M059J (cell line): Measurements from ENCODE around the gene SRGAP3. TPM values are rescaled to one million over a fixed set of nuclear protein-coding genes. Genes with fewer than 3 reads are reported as not detected.
A peak's percentile ranks its signal among the peaks of the same experiment; 100 is the strongest.

Experiments
- DNase-seq: peaks from one replicate; pipeline ENCODE4 v3.0.0-alpha.2; 2012; ENCODE audit warnings: low read depth
- total RNA-seq: library from RNA; depleted of rRNA; stranded (reverse); fragments of >200 nt; shearing (Covaris generic); gene quantifications from 2 replicates; pipeline ENCODE4 v1.2.3, GENCODE V29; 2014

Gene SRGAP3
- total RNA-seq, 1 experiment from 2014 or later: 2.6 TPM

GRCh38 chr3:8966820-8967348, 282.6 kb downstream of the SRGAP3 start:
- no peak for DNase-seq

GRCh38 chr3:8966150-8966819, 283.2 kb downstream of the SRGAP3 start:
- DNase-seq: no peak

GRCh38 chr3:8964436-8965370, 284.7 kb downstream of the SRGAP3 start:
- DNase-seq: peak; percentile 95

- peak; percentile 84 for DNase-seq
Observed at GRCh38 chr3:8963137-8963853, 286.2 kb downstream of the SRGAP3 start, which contains the start of gene RAD18. RAD18 (minus strand) TSS chr3:8963472; CDS start chr3:8963385, 87 bp downstream.

GRCh38 chr3:8962226-8962861, 287.1 kb downstream of the SRGAP3 start:
- peak; percentile 42 for DNase-seq

DNA sequence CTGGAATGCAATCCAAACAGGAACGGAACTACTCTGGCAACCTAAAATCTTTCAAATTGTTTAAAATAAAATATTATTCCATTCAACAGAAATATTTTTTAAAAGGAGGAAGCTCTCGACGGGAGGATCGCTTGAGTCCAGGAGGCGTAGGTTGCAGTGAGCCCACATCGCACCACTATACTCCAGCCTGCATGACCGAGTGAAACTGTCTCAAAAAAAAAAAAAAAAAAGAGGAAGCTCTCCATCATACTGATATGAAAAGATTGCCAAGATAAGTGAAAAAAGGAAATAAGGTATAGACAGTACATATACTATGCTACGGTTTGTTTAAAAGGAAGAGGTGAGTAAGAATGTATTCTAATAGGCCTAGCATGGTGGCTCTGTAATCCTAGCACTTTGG, 289.8 kb downstream of the SRGAP3 start:
- no peak for DNase-seq

GRCh38 chr3:8954938-8955763, 294.3 kb downstream of the SRGAP3 start:
- peak; percentile 83 for DNase-seq

GRCh38 chr3:8953313-8953712, 296.1 kb downstream of the SRGAP3 start:
- no peak for DNase-seq

DNA sequence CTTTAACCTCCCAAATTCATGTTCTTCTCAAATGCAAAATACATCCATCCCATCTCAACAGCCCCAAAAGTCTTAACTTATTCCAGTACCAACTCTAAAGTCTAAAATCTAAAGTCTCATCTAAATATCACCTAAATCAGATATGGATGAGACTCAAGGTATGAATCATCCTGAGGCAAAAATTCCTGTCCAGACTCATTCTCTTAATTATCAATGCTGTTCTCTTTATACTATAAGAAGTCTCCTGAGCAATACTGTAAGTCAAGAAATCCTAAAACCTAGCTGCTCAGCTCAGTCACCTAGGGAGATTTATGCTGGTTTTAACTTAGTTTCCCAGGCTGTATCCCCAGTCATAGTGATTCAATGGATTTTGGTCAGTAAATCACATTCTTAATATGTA, 297.3 kb downstream of the SRGAP3 start:
- no peak for DNase-seq

DNA sequence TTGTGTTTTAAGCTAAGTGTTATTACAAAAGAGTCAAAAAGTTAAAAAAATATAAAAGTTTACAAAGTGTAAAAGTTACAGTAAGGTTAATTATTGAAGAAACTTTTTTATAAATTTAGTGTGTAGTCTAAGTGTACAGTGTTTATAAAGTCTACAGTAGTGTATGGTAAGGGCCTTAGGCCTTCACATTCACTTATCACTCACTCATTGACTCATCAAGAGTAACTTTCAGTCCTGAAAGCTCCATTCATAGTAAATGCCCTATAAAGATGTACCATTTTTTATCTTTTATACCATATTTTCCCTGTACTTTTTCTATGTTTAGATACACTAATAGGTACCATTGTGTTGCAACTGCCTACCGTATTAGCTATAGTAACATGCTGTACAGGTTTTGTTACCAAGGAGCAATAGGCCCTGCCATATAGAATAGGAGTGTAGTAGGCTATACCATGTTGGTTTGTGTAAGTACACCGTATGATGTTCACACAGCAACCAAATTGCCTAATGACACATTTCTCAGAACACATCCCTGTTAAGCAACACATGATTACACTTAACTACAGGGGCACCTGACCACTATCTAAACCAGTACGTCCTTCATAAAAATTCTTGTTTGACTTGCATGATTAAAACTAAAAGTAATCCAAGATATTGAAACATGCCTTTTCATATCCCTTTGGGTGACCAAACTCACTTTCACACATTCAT, 303.4 kb downstream of the SRGAP3 start:
- no peak for DNase-seq

GRCh38 chr3:8942746-8943488, 306.5 kb downstream of the SRGAP3 start:
- no peak for DNase-seq

GRCh38 chr3:8942115-8942514, 307.3 kb downstream of the SRGAP3 start:
- no peak for DNase-seq

- DNase-seq: peak; percentile 60
Observed at GRCh38 chr3:8938021-8938420, 311.4 kb downstream of the SRGAP3 start.

DNA sequence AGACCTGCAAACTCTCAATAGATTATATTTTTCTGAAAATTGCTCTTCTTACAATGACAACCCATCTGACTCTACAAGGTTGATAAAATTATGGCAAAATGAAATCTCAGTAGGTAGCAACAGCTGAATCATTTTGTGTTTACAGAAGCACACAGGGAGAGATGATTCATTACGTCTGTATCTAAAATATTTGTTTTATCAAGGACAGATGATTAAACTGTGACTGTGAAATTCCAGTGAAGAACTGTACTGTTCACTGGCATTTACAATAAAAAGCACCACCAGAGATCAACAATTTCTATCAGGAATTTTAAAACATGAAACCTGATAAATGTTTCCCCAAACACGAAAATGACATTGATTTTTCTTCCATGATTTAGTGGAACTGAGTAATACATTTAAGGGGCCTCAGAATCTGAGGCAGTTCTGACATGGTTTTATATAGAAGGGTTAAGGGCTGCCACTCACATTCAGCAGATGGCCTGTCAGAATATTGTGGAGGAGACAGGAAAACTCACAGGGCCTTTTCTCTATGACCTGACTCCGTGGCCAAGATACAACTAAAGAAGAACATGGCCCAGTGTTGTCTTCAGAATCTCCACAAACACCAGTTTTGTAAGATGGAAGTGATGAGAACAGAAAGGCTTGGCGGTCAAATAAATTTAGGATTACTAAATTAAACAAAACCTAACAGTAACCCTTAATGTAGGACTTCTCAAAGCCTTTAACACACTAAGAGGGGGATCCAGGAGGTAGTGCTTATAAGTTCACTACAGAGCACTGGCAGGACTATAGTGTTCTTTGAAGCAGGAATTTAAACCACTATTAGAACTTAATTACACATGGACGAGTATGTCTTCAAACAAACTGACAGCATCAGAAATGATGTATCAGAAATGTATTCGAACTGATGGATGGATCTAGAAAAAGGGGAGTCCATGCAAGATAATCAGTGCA, 312.1 kb downstream of the SRGAP3 start:
- peak; percentile 88 for DNase-seq

DNA sequence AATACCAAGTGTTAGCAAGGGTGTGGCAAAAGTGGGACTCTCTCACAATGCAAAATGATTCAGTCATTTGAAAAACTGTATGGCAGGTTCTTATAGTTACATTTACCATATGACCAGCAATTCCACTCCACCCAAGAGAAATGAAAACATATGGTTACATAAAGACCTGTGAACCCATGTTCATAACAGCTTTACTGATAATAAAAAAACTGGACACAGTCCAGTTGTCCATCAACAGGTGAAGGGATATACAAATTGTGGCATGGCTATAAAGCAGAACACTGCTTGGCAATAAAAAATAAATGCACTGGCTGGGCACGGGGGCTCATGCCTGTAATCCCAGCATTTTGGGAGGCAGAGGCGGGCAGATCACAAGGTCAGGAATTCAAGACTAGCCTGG, 316.9 kb downstream of the SRGAP3 start:
- no peak for DNase-seq

GRCh38 chr3:8931342-8931741, 318.1 kb downstream of the SRGAP3 start:
- DNase-seq: no peak
